Measurements from ENCODE around the gene ENTREP1.
"Not testable (repeated sequence)": the region's sequence is repeated elsewhere in the genome, so short reads cannot be mapped to it uniquely, and the experiment has no call there.

The ENTREP1 gene

GRCh38 chr9:69420611-69421270, 95.7 kb downstream of the ENTREP1 start:
- DNase-seq, result no peak

- DNase-seq, result peak; percentile 53 to 60
Measured at GRCh38 chr9:69421908-69422801, 97.1 kb downstream of the ENTREP1 start.

GRCh38 chr9:69425136-69425801, 100.3 kb downstream of the ENTREP1 start:
- no peak for DNase-seq

GRCh38 chr9:69427286-69427685, 102.3 kb downstream of the ENTREP1 start:
- DNase-seq, result no peak

GRCh38 chr9:69428017-69428785, 103.2 kb downstream of the ENTREP1 start:
- no peak for DNase-seq

GRCh38 chr9:69429281-69429680, 104.3 kb downstream of the ENTREP1 start:
- DNase-seq, result no peak

GRCh38 chr9:69430206-69430605, 105.2 kb downstream of the ENTREP1 start:
- no peak for DNase-seq

GRCh38 chr9:69431203-69431602, 106.2 kb downstream of the ENTREP1 start:
- no peak for DNase-seq

- DNase-seq, result no peak
Measured at GRCh38 chr9:69431777-69432176, 106.8 kb downstream of the ENTREP1 start.

GRCh38 chr9:69432623-69433022, 107.6 kb downstream of the ENTREP1 start:
- no peak for DNase-seq

- DNase-seq, result no peak
Measured at GRCh38 chr9:69433392-69433791, 108.4 kb downstream of the ENTREP1 start.

GRCh38 chr9:69433968-69434367, 109.0 kb downstream of the ENTREP1 start:
- no peak for DNase-seq

- DNase-seq, result not testable (repeated sequence)
Measured at GRCh38 chr9:69439654-69440053, 114.6 kb downstream of the ENTREP1 start.

GRCh38 chr9:69440254-69440955, 115.4 kb downstream of the ENTREP1 start:
- not testable (repeated sequence) for DNase-seq

All from Kasumi-1 (cell line).